ENCODE results near the gene ABCD1.

GRCh38 chrX:153784325-153784967 is 59.8 kb downstream of the ABCD1 start:
- no peak for TF ChIP-seq CTCF (IDR thresholded peaks at IDR 0.05; ENCODE audit: low read length)
- TF ChIP-seq EZH2 (IDR thresholded peaks at IDR 0.05; ENCODE audit: borderline replicate concordance, low read length), result no peak

All from OCI-LY1 (cell line).